Right lobe of liver (tissue), 6 donors: ENCODE results near the gene CMYA5. TPM values are rescaled to one million over a fixed set of nuclear protein-coding genes. Genes with fewer than 3 reads are reported as not detected.

Source experiments
- ATAC-seq, 4 donors: fragments of 200-7000 bp; cut with Tn5 transposase; one replicate each; pipeline ENCODE4 v1.9.1; 2020; ENCODE audit warnings: mild to moderate bottlenecking in 4 of 4, moderate library complexity in 4 of 4
- DNase-seq, 3 donors: peaks; one replicate each; pipeline ENCODE4 v3.0.0-alpha.2; 2020
- H3K27ac ChIP-seq, 3 donors: fragments of 200-600 bp; one replicate each; pipeline ENCODE4 v1.8.0; 2022
- H3K27me3 ChIP-seq, 2 donors: fragments of 200-600 bp; one replicate each; pipeline ENCODE4 v1.8.0; 2022
- H3K36me3 ChIP-seq, 4 donors: fragments of 200-600 bp; sonication (generic) in 1 of 4; one replicate each; pipeline versions ENCODE4 v1.5.1 to v1.8.0; 2017 to 2022; ENCODE audit warnings: control low read depth in 1 of 4
- H3K4me1 ChIP-seq, 4 donors: fragments of 200-600 bp; sonication (generic) in 1 of 4; one replicate each; pipeline versions ENCODE4 v1.5.1 to v1.8.0; 2017 to 2022; ENCODE audit warnings: control low read depth in 1 of 4
- H3K4me3 ChIP-seq, 3 donors: fragments of 200-600 bp; one replicate each; pipeline ENCODE4 v1.8.0; 2022
- H3K9me3 ChIP-seq, 4 donors: fragments of 200-600 bp; sonication (generic) in 1 of 4; one replicate each; pipeline versions ENCODE4 v1.5.1 to v1.8.0; 2017 to 2022; ENCODE audit warnings: control low read depth in 1 of 4
- POLR2A ChIP-seq: fragments of 450-650 bp; IDR thresholded peaks from one replicate; pipeline ENCODE4 v1.6.1; 2017; ENCODE audit warnings: antibody characterized with exemption, mild to moderate bottlenecking
- WGBS: methylation state at CpG from one replicate; pipeline ENCODE4 v1.1.6; 2018; ENCODE audit warnings: low coverage, low lambda C conversion rate; ENCODE audit not compliant: insufficient coverage; ENCODE audit errors: missing lambda C conversion rate; 5-methylcytosine and 5-hydroxymethylcytosine counted together
- intact Hi-C, 2 donors: fragments of 100-400 bp; cut with DNase I; formaldehyde crosslinking; loops; one replicate each; pipeline versions ENCODE4 v1.11.2 to v1.14.1; 2022
- small RNA-seq, 2 experiments: library from RNA; depleted of rRNA; stranded (forward); fragments of <200 nt; gene quantifications; one replicate each; pipeline ENCODE3, GENCODE V24; 2016
- total RNA-seq, 6 experiments: library from RNA; depleted of rRNA in 2 of 6; stranded (reverse); fragments of >200 nt in 2 of 6; fragmentation: NEBNext Ultra II Directional in 3 of 6; extraction: Animal tissue kit (Norgen Biotek cat#: 25700) in 3 of 6; gene quantifications; one replicate each; pipeline versions ENCODE4 v1.1.0 to v1.2.4, GENCODE V29; 2016 to 2023
- TF ChIP-seq, protein P1 (sequence below), 4 donors: fragments of 200-600 bp in 3 of 4; fragments of 450-650 bp in 1 of 4; IDR thresholded peaks; one replicate each; pipeline versions ENCODE4 v1.5.1 to v1.8.0; 2016 to 2022; ENCODE audit warnings: antibody characterized with exemption in 4 of 4, mild to moderate bottlenecking in 2 of 4
- donor health status: DM: no; HTN: yes; CAD: no.
- donor health status: DM: no; HTN: no; CAD: no.
- donor health status: DM: no; HTN: no; CAD: no.
- donor health status: DM: no; HTN: yes; CAD: no.
- donor health status: DM: no; HTN: yes; CAD: no.

The CMYA5 gene
- total RNA-seq, 6 experiments from 2014 or later, result 1.1 to 5.8 (median 2.8) TPM

DNA sequence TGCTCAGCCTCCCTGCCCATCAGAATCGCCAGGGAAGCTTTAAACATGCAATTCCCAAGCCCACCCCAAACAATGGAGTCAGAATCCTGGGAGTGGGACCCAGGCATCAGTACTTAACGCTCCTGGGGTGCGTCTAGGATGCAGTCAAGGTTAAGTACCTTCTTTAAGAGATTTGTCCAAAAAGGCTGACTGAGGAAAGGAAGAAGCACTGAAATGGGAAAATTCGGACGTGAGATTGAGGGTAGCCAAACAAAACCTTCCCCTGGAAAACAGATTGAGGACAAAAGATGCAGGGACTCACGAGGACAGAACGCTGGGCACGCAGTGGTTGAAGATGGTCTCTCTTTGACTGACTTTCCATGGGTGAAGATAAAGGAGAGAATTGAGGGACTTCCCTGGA, 157.9 kb downstream of the CMYA5 start:
- TF ChIP-seq, protein P1, sequence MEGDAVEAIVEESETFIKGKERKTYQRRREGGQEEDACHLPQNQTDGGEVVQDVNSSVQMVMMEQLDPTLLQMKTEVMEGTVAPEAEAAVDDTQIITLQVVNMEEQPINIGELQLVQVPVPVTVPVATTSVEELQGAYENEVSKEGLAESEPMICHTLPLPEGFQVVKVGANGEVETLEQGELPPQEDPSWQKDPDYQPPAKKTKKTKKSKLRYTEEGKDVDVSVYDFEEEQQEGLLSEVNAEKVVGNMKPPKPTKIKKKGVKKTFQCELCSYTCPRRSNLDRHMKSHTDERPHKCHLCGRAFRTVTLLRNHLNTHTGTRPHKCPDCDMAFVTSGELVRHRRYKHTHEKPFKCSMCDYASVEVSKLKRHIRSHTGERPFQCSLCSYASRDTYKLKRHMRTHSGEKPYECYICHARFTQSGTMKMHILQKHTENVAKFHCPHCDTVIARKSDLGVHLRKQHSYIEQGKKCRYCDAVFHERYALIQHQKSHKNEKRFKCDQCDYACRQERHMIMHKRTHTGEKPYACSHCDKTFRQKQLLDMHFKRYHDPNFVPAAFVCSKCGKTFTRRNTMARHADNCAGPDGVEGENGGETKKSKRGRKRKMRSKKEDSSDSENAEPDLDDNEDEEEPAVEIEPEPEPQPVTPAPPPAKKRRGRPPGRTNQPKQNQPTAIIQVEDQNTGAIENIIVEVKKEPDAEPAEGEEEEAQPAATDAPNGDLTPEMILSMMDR (IDR thresholded peaks at IDR 0.05), result no peak
- TF ChIP-seq POLR2A, result no peak
- intact Hi-C loops, result no loop called here
- Histone ChIP-seq H3K36me3 (no peaks in the 10 kb centered on the region), H3K27ac (no peak overlapping the region), H3K9me3 (no peaks in the 10 kb centered on the region), H3K27me3 (no peaks in the 10 kb centered on the region), H3K4me1 (no peaks in the 10 kb centered on the region), H3K4me3 (no peak overlapping the region)
- WGBS, result 64% methylated on average over 6 of the region's 8 CpGs
- ATAC-seq (no peak), DNase-seq (peak in 1 of 3 donors; percentile 9)

DNA sequence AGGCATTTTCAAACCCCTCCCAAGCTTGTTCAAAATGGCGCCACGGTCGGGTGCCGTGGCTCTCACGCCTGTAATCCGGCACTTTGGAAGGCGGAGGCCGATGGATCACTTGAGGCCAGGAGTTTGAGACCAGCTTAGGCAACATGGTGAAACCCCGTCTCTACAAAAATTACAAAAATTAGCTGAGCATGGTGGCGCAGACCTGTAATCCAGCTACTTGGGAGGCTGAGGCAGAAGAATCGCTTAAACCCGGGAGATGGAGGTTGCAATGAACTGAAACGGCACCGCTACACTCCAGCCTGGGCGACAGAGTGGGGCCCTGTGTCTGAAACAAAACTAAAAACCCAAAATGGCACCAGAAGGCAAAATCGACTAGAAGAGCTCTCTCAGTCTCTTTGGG, 159.4 kb downstream of the CMYA5 start:
- Histone ChIP-seq H3K4me3 (no peak overlapping the region), H3K27ac (no peak overlapping the region), H3K4me1 (no peaks in the 10 kb centered on the region), H3K9me3 (no peaks in the 10 kb centered on the region), H3K36me3 (no peaks in the 10 kb centered on the region), H3K27me3 (no peaks in the 10 kb centered on the region)
- no peak for TF ChIP-seq POLR2A
- TF ChIP-seq, protein P1 (IDR thresholded peaks at IDR 0.05), result no peak
- ATAC-seq (no peak), DNase-seq (no peak)
- 86% methylated on average over 10 of the region's 16 CpGs for WGBS
- intact Hi-C loops, result no loop called here

Small RNAs within 50 kb of the gene (small RNA-seq; reads per million reads assigned to genes)
- gene AC008496.1, result 0 reads per million in 2 experiments

Other genes with a start within 250 kb of the CMYA5 start
- gene HOMER1, start 175.7 kb upstream of the CMYA5 start, total RNA-seq, result 1 to 10 TPM in 4 of 6 experiments, under 1 TPM in 2; 0.26 to 1.7 (median 1.2) TPM
- 10 to 100 TPM; 24.2 to 33.2 (median 28.8) TPM for gene TENT2, start 77.4 kb upstream of the CMYA5 start, total RNA-seq